Nephron progenitor cell (in vitro differentiated cells): Measurements from ENCODE around the gene PFDN1.

ENCODE experiments used
- DNase-seq: peaks from one replicate; pipeline ENCODE4 v3.0.0; 2021
- H3K27ac Mint-ChIP-seq: 2 replicates; pipeline ENCODE4 v1.8.0; 2021; ENCODE audit warnings: mild to moderate bottlenecking, moderate library complexity, mixed read lengths
- H3K27me3 Mint-ChIP-seq: 2 replicates; pipeline ENCODE4 v1.8.0; 2021; ENCODE audit warnings: mild to moderate bottlenecking, low read depth, mixed read lengths; ENCODE audit not compliant: poor library complexity
- H3K36me3 Mint-ChIP-seq: 2 replicates; pipeline ENCODE4 v1.8.0; 2021; ENCODE audit warnings: low read depth, mixed read lengths
- H3K4me1 Mint-ChIP-seq: 2 replicates; pipeline ENCODE4 v1.8.0; 2021; ENCODE audit warnings: mixed read lengths
- H3K4me3 Mint-ChIP-seq: 2 replicates; pipeline ENCODE4 v1.8.0; 2021; ENCODE audit warnings: mild to moderate bottlenecking, moderate library complexity, mixed read lengths
- H3K9me3 Mint-ChIP-seq: 2 replicates; pipeline ENCODE4 v1.8.0; 2021; ENCODE audit warnings: mild to moderate bottlenecking, moderate library complexity, mixed read lengths
- CTCF ChIP-seq: fragments of 200-600 bp; sonication (generic); IDR thresholded peaks from 2 replicates; pipeline ENCODE4 v1.5.0; 2021; ENCODE audit warnings: antibody characterized with exemption

PFDN1 gene

GRCh38 chr5:140242890-140243585, 59.9 kb downstream of the PFDN1 start:
- Mint-ChIP-seq H3K27me3 (no peaks in the 10 kb centered on the region), H3K9me3 (no peaks in the 10 kb centered on the region), H3K4me3 (no peak overlapping the region), H3K36me3 (peaks cover 10% of the 10 kb centered on the region), H3K27ac (no peak overlapping the region), H3K4me1 (peaks cover 38% of the 10 kb centered on the region)
- DNase-seq = no peak
- no peak for TF ChIP-seq CTCF

DNA sequence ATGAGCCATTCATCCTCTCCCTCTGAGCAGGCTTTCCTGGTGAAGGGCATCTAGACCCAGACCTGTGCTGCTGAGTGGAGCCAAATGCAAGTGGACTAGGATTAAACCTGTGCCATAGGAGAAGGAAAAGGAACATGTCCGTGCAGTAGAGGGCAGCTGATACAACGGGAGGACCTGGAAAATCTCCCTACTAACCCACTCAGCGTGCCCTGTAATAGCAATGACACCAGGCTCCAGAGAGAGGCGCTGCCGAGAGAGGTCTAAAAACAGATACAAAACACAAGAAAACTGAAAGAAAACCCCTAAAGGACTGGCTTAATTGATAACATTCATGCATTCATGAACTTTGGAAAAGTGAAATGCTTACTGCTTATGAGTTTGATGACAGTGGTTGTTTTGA, 60.8 kb downstream of the PFDN1 start:
- H3K36me3 Mint-ChIP-seq = peaks cover 10% of the 10 kb centered on the region
- H3K27me3 Mint-ChIP-seq = no peaks in the 10 kb centered on the region
- H3K4me1 Mint-ChIP-seq = peaks cover 38% of the 10 kb centered on the region
- peak overlapping the region; percentile 21 for H3K27ac Mint-ChIP-seq
- DNase-seq = no peak
- no peak for TF ChIP-seq CTCF
- no peak overlapping the region for H3K4me3 Mint-ChIP-seq
- no peaks in the 10 kb centered on the region for H3K9me3 Mint-ChIP-seq

GRCh38 chr5:140240987-140241706, 61.8 kb downstream of the PFDN1 start:
- DNase-seq = peak; percentile 78
- Mint-ChIP-seq H3K4me1 (peaks cover 38% of the 10 kb centered on the region), H3K9me3 (no peaks in the 10 kb centered on the region), H3K36me3 (peaks cover 10% of the 10 kb centered on the region), H3K27me3 (no peaks in the 10 kb centered on the region), H3K27ac (peak overlapping the region; percentile 69), H3K4me3 (no peak overlapping the region)
- no peak for TF ChIP-seq CTCF

- no peak overlapping the region for H3K4me3 Mint-ChIP-seq
- H3K27me3 Mint-ChIP-seq = peaks cover 3% of the 10 kb centered on the region
- H3K27ac Mint-ChIP-seq = no peak overlapping the region
- peaks cover 7% of the 10 kb centered on the region for H3K36me3 Mint-ChIP-seq
- H3K4me1 Mint-ChIP-seq = peaks cover 38% of the 10 kb centered on the region
- peak; percentile 75 for DNase-seq
- H3K9me3 Mint-ChIP-seq = no peaks in the 10 kb centered on the region
- TF ChIP-seq CTCF = peak; percentile 55
These were observed 62.8 kb downstream of the PFDN1 start for GRCh38 chr5:140239939-140240700.

DNA sequence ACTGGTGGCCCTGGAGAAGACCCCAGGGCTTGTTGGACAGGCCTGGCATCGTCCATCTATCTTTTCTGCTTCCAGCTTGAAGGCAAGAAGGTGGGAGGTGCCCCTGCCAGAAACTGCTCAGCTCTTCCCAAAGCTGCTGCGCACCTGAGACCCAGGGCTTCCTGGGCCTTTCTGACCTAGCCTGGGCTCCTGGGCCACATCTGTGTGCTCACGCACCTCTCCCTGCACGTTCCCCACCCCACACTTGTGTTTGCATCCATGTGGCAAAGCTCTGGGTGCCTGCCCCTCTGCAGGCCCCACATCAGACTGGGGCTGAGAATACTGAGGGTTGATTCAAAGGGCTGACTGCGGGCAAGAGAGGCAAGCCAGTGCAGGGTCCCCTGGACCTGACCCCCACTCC, 63.4 kb downstream of the PFDN1 start:
- no peak for TF ChIP-seq CTCF
- no peak for DNase-seq
- H3K9me3 Mint-ChIP-seq = no peaks in the 10 kb centered on the region
- H3K36me3 Mint-ChIP-seq = peaks cover 2% of the 10 kb centered on the region
- peaks cover 5% of the 10 kb centered on the region for H3K27me3 Mint-ChIP-seq
- no peak overlapping the region for H3K4me3 Mint-ChIP-seq
- no peak overlapping the region for H3K27ac Mint-ChIP-seq
- peaks cover 34% of the 10 kb centered on the region for H3K4me1 Mint-ChIP-seq
